SK-N-SH (cell line): ENCODE data around the gene TSEN2. TPM values are rescaled to one million over a fixed set of nuclear protein-coding genes. Genes with fewer than 3 reads are reported as not detected.

Experiments
- CTCF ChIA-PET: fragments of 300-600, 350-600 bp; formaldehyde crosslinking; extraction: SDS; loops from one replicate; lab custom pipeline; 2021; lab: Yijun Ruan, JAX
- POLR2A ChIA-PET: fragments of 350-600 bp; sonication (Branson Sonifier 250); formaldehyde crosslinking; extraction: SDS; loops from one replicate; lab custom pipeline; 2020; ENCODE audit warnings: antibody characterized with exemption, inconsistent platforms; lab: Yijun Ruan, JAX
- DNase-seq: peaks from one replicate; pipeline ENCODE4 v3.0.0; 2012
- H2AFZ ChIP-seq: fragments of 200-600 bp; sonication (generic); 2 replicates; pipeline ENCODE4 v1.8.1; 2016; ENCODE audit warnings: antibody characterized with exemption, mild to moderate bottlenecking, low read depth
- H3F3A ChIP-seq: fragments of 200-600 bp; sonication (generic); replicated peaks from 2 replicates; pipeline ENCODE3; 2016; ENCODE audit warnings: antibody characterized with exemption, mild to moderate bottlenecking; ENCODE audit not compliant: insufficient read depth
- H3K27ac ChIP-seq, 2 experiments: fragments of 200-500 bp in 1 of 2; fragments of 200-600 bp in 1 of 2; sonication (Bioruptor generic) in 1 of 2; sonication (generic), shearing (Covaris generic) in 1 of 2; 2 replicates each; pipeline versions ENCODE4 v1.5.1 to v1.6.1; 2014 to 2016; ENCODE audit warnings: low read depth in 2 of 2, inconsistent platforms in 1 of 2, low read length in 1 of 2, mild to moderate bottlenecking in 1 of 2, mixed read lengths in 1 of 2
- H3K27me3 ChIP-seq: fragments of 200-600 bp; sonication (generic), shearing (Covaris generic); 2 replicates; pipeline ENCODE4 v1.6.1; 2016; ENCODE audit warnings: mixed run types; ENCODE audit not compliant: insufficient read depth
- H3K36me3 ChIP-seq, 2 experiments: fragments of 200-500 bp in 1 of 2; fragments of 200-600 bp in 1 of 2; sonication (Bioruptor generic) in 1 of 2; sonication (generic) in 1 of 2; replicated peaks in 1 of 2; 2 replicates each; pipeline versions ENCODE3 to v1.5.1; 2014 to 2016; ENCODE audit warnings: low read length in 1 of 2, mild to moderate bottlenecking in 1 of 2; ENCODE audit not compliant: insufficient read depth in 2 of 2, control insufficient read depth in 1 of 2
- H3K4me1 ChIP-seq, 2 experiments: fragments of 200-500 bp in 1 of 2; fragments of 200-600 bp in 1 of 2; sonication (Bioruptor generic) in 1 of 2; sonication (generic), shearing (Covaris generic) in 1 of 2; 2 replicates each; pipeline versions ENCODE4 v1.5.1 to v1.6.1; 2014 to 2016; ENCODE audit warnings: low read depth in 1 of 2, low read length in 1 of 2, mixed run types in 1 of 2; ENCODE audit not compliant: insufficient read depth in 2 of 2, control insufficient read depth in 1 of 2
- H3K4me2 ChIP-seq: fragments of 200-600 bp; sonication (generic), shearing (Covaris generic); 2 replicates; pipeline ENCODE4 v1.6.1; 2017; ENCODE audit warnings: mixed run types
- H3K4me3 ChIP-seq, 2 experiments: fragments of 200-500 bp in 1 of 2; fragments of 200-600 bp in 1 of 2; sonication (Bioruptor generic) in 1 of 2; sonication (generic), shearing (Covaris generic) in 1 of 2; 2 replicates each; pipeline versions ENCODE4 v1.5.1 to v1.8.1; 2014 to 2016; ENCODE audit warnings: low read depth in 2 of 2, inconsistent platforms in 1 of 2, low read length in 1 of 2, mild to moderate bottlenecking in 1 of 2, mixed read lengths in 1 of 2, moderate library complexity in 1 of 2
- H3K79me2 ChIP-seq: fragments of 200-600 bp; sonication (generic); 2 replicates; pipeline ENCODE4 v1.8.1; 2017; ENCODE audit warnings: mild to moderate bottlenecking; ENCODE audit not compliant: insufficient read depth
- H3K9ac ChIP-seq: fragments of 200-600 bp; sonication (generic); 2 replicates; pipeline ENCODE4 v1.6.1; 2017; ENCODE audit warnings: mixed run types
- H3K9me2 ChIP-seq: fragments of 200-600 bp; sonication (generic); 2 replicates; pipeline ENCODE4 v1.6.1; 2017; ENCODE audit warnings: mixed run types
- H3K9me3 ChIP-seq: fragments of 200-600 bp; sonication (generic); 2 replicates; pipeline ENCODE4 v1.6.1; 2017; ENCODE audit warnings: mixed run types, mild to moderate bottlenecking, moderate library complexity
- H4K20me1 ChIP-seq: fragments of 200-600 bp; sonication (generic); 2 replicates; pipeline ENCODE4 v1.6.1; 2017; ENCODE audit warnings: mild to moderate bottlenecking, mixed run types; ENCODE audit not compliant: insufficient read depth
- CTCF ChIP-seq: fragments of 200-600 bp; sonication (generic); IDR thresholded peaks from 2 replicates; pipeline ENCODE4 v1.6.1; 2017; ENCODE audit warnings: antibody characterized with exemption, mild to moderate bottlenecking, moderate library complexity
- ELF1 ChIP-seq: IDR thresholded peaks from 2 replicates; pipeline ENCODE4 v1.4.0; 2012
- EP300 ChIP-seq, 2 experiments: IDR thresholded peaks; 2 replicates each; pipeline versions ENCODE4 v1.4.0 to v1.6.1; 2012; ENCODE audit warnings: borderline replicate concordance in 1 of 2, low read depth in 1 of 2, low read length in 1 of 2
- FOSL2 ChIP-seq: IDR thresholded peaks from 2 replicates; pipeline ENCODE4 v1.4.0; 2012; ENCODE audit warnings: low read depth, mild to moderate bottlenecking, moderate library complexity, borderline replicate concordance
- FOXJ3 ChIP-seq: sonication (generic); formaldehyde crosslinking; IDR thresholded peaks from 2 replicates; pipeline ENCODE4 v1.5.1; 2020; ENCODE audit warnings: mild to moderate bottlenecking, missing genetic modification reagents
- FOXM1 ChIP-seq: IDR thresholded peaks from 2 replicates; pipeline ENCODE4 v1.4.0; 2012; ENCODE audit warnings: low read depth, mild to moderate bottlenecking
- GATA2 ChIP-seq: sonication (generic); formaldehyde crosslinking; IDR thresholded peaks from 2 replicates; pipeline ENCODE4 v1.5.0; 2020; ENCODE audit warnings: mild to moderate bottlenecking, missing genetic modification reagents
- JUND ChIP-seq: IDR thresholded peaks from 2 replicates; pipeline ENCODE4 v1.4.0; 2012
- MEF2A ChIP-seq: IDR thresholded peaks from 2 replicates; pipeline ENCODE4 v1.4.0; 2012; ENCODE audit warnings: low read depth, borderline replicate concordance
- MXI1 ChIP-seq: IDR thresholded peaks from 2 replicates; pipeline ENCODE4 v1.6.1; 2012; ENCODE audit warnings: mild to moderate bottlenecking, low read depth, low read length, improper control_type of control experiment
- NFIC ChIP-seq: IDR thresholded peaks from 2 replicates; pipeline ENCODE4 v1.4.0; 2012; ENCODE audit warnings: borderline replicate concordance
- PBX3 ChIP-seq: IDR thresholded peaks from 2 replicates; pipeline ENCODE4; 2012
- RAD21 ChIP-seq: IDR thresholded peaks from 2 replicates; pipeline ENCODE4 v1.6.1; 2012; ENCODE audit warnings: mild to moderate bottlenecking, low read length
- REST ChIP-seq: IDR thresholded peaks from 2 replicates; pipeline ENCODE4 v1.6.1; 2012; ENCODE audit warnings: mild to moderate bottlenecking, low read depth, low read length, moderate library complexity
- SIN3A ChIP-seq: IDR thresholded peaks from 2 replicates; pipeline ENCODE4 v1.6.1; 2012; ENCODE audit warnings: low read depth, mild to moderate bottlenecking, low read length, moderate library complexity, borderline replicate concordance
- SMC3 ChIP-seq: IDR thresholded peaks from 2 replicates; pipeline ENCODE4 v1.6.1; 2012; ENCODE audit warnings: low read depth, low read length, improper control_type of control experiment
- TAF1 ChIP-seq: IDR thresholded peaks from 2 replicates; pipeline ENCODE4 v1.6.1; 2012; ENCODE audit warnings: low read depth, mild to moderate bottlenecking, low read length, moderate library complexity, borderline replicate concordance
- TCF12 ChIP-seq: IDR thresholded peaks from 2 replicates; pipeline ENCODE4 v1.4.0; 2012
- TEAD4 ChIP-seq: IDR thresholded peaks from 2 replicates; pipeline ENCODE4 v1.4.0; 2012; ENCODE audit warnings: mild to moderate bottlenecking, borderline replicate concordance; ENCODE audit not compliant: insufficient read depth
- USF1 ChIP-seq: IDR thresholded peaks from 2 replicates; pipeline ENCODE4 v1.4.0; 2012; ENCODE audit warnings: low read depth, borderline replicate concordance
- USF2 ChIP-seq: fragments of 150-350 bp; IDR thresholded peaks from 2 replicates; pipeline ENCODE4 v1.6.1; 2017; ENCODE audit warnings: antibody characterized with exemption, low read length, low read depth, borderline replicate concordance
- WGBS: methylation state at CpG from one replicate; pipeline ENCODE4 v1.1.6; 2017; ENCODE audit warnings: low lambda C conversion rate; 5-methylcytosine and 5-hydroxymethylcytosine counted together
- polyA plus RNA-seq, 3 experiments: library from polyadenylated mRNA; depleted of rRNA; stranded (reverse); fragments of >200 nt; gene quantifications; 2 replicates each; pipeline ENCODE4 v1.2.3, GENCODE V29; 2012

Gene TSEN2
- polyA plus RNA-seq, 1 of the 3 experiments (the other 2 are of a cell fraction) = 13.0 TPM

- POLR2A ChIA-PET = no interaction called here
- no peaks in the 10 kb centered on the region for H3K36me3 ChIP-seq
- no peak overlapping the region for H3K4me3 ChIP-seq
- no peak overlapping the region for H3K9ac ChIP-seq
- CTCF ChIA-PET = interaction anchor here (0.8 to 5.2 kb wide), 5 partner anchors 8 to 336 kb away, joined by 3 to 20 read pairs (median 5); no protein-coding TSS in a partner anchor
- WGBS = 39% methylated on average over 11 of the region's 11 CpGs
- H3F3A ChIP-seq = peaks cover 5% of the 10 kb centered on the region
- no peaks in the 10 kb centered on the region for H4K20me1 ChIP-seq
- H3K79me2 ChIP-seq = no peaks in the 10 kb centered on the region
- H3K9me2 ChIP-seq = no peaks in the 10 kb centered on the region
- H3K4me1 ChIP-seq = peaks cover 0 to 22% of the 10 kb centered on the region in 2 experiments; a peak in 2 of 4 replicates
- H3K4me2 ChIP-seq = 0 out of 2 replicates have a peak overlapping the region, but pooled peaks have one; percentile 0
- H3K27me3 ChIP-seq = no peaks in the 10 kb centered on the region
- H3K27ac ChIP-seq = no peak overlapping the region
- no peaks in the 10 kb centered on the region for H3K9me3 ChIP-seq
- H2AFZ ChIP-seq = no peak overlapping the region
- no peak for DNase-seq
- TF ChIP-seq SIN3A = 0 out of 2 replicates have a peak, but pooled peaks have one; percentile 34
- peak; percentile 49 for TF ChIP-seq NFIC
- no peak for TF ChIP-seq USF1
- TF ChIP-seq TAF1 = no peak
- peak; percentile 26; the same call in 1 of the 2 replicates for TF ChIP-seq CTCF
- TF ChIP-seq GATA2 (CRISPR knock-in tag) = no peak
- TF ChIP-seq ELF1 = no peak
- TF ChIP-seq SMC3 = no peak
- no peak for TF ChIP-seq RAD21
- TF ChIP-seq USF2 = no peak
- TF ChIP-seq REST = peak; percentile 74; the same call in 1 of the 2 replicates
- no peak for TF ChIP-seq FOXJ3
- TF ChIP-seq PBX3 = peak; percentile 85
- no peak for TF ChIP-seq FOXM1
- no peak for TF ChIP-seq MEF2A
- no peak for TF ChIP-seq MXI1
- 0 out of 2 replicates have a peak, but pooled peaks have one; percentile 18 for TF ChIP-seq TEAD4
- TF ChIP-seq JUND = peak; percentile 72
- TF ChIP-seq FOSL2 = peak; percentile 88
- peak in 1 of 2 experiments; percentile 46; a peak in 1 of 4 replicates for TF ChIP-seq EP300 (IDR thresholded peaks at IDR 0.05; ENCODE audit: borderline replicate concordance in 1 of 2, low read depth in 1 of 2, low read length in 1 of 2)
- peak; percentile 88 for TF ChIP-seq TCF12
These were observed 13.0 kb upstream of the TSEN2 start for GRCh38 chr3:12471241-12471640.
